T follicular helper cell (primary cell): Measurements from ENCODE around the gene ZNF366.

Experiments used
- DNase-seq: peaks from one replicate; pipeline ENCODE4 v3.0.0-alpha.2; 2020; ENCODE audit warnings: low read depth

Gene ZNF366

DNA sequence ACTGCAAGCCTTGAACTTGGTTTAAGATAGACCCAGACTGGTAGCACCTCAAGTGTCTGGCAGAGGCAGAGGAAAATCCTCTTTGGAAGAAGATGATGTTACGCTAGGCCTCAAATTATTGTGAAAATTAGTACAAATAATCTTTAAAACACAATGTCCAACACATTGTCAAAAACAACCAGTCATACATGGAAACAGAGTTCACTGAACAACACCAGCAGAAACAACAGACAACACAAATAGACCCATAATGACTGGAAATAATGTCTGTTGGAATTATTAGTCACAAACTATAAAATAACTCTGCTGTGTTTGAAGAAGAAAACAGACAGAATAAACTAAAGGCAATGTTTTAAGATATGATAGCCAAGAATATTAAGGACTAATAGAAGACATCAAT is 15.4 kb upstream of the ZNF366 start:
- DNase-seq = no peak

GRCh38 chr5:72519111-72519510 is 11.9 kb upstream of the ZNF366 start:
- DNase-seq = no peak

DNA sequence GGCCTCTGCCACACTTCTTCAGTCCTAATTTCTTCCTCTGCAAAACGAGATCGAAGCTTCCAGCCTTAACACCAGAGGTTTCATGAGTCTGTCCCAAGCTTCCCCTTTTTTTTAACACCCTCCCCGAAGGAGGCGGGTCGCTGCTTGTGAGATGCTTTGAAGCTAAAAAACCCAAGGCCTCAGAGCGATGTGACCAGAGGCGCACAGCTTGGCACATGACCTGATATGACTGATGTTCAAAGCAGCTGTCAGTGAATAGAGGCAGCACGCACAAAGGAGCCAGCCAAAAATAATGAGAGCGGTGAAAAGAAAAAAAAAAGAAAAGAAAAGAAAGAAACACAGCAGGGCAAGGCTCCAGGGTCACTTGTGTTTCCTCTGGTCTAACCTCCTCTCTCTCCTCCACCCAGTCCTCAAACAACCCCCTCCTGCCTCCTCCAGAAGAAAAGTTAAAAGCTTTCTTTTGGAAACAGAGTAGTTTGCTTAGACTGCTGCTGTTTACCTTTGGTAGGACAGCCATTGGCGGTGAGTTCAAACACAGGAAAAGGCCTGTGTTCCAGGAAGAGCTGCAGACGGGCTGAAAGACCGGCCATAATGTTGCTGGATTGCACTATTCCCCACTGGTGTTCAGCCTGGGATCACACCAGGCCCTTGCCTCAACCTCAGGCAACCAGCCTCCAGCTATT is 10.9 kb upstream of the ZNF366 start:
- DNase-seq = no peak

DNA sequence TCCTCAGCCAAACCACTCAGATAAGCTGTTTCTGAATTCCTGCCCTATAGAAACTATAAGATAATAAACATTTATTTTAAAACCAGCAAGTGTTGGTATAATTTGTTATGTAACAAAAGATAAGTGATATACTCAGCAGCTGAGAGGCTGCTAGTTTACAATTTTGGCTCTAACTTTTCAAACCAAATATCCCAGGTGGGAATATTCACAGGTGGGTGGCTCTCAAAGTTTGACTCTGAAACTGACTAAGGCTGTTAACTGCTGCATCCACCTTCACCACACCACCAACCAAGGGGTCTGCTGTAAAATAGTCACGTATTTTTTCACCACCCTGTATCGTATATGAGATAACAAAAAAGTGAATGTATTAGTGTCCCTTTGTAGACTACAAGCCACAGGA is 9.7 kb upstream of the ZNF366 start:
- DNase-seq = no peak

DNA sequence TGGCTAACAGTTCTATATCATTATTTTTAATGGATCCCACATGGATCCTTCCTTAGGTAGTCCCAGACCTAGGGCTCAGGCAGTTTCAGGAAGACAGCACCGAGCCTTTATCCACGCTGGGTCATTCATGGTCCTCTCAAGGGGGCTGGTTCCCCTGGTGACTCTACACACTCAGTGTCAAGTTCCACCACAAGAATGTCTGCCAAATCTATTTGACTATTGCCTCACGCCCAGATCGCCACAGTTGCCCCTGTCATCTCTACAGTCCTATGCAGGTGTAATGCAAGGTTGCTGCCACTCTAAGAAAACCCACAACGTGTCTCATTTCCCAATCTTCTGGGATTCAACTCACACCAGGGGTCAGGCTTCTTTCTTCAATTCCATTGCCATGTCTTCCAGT is 8.0 kb upstream of the ZNF366 start:
- no peak for DNase-seq

GRCh38 chr5:72512593-72512860 is 5.3 kb upstream of the ZNF366 start:
- DNase-seq = no peak

GRCh38 chr5:72511774-72512592 is 4.8 kb upstream of the ZNF366 start:
- DNase-seq = no peak

DNA sequence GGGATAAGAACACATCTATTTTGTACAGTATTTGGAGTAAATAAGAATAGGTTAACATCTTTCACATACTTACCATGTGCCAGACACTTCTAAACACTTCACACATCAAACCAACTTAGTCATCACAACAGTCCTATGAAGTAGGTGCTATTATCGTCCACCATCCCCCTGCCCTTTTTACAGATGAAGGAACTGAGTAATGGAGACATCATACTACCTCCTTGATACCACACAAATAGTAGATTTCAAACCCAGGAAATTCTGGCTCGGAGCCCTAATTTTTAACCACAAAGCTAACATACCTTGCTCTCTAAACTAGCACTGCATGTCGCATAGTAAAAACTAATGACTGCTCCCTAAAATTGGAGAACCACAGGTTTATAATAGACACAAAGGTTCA is 4.2 kb upstream of the ZNF366 start:
- no peak for DNase-seq

GRCh38 chr5:72510610-72511181 is 3.5 kb upstream of the ZNF366 start:
- no peak for DNase-seq

GRCh38 chr5:72509401-72509800 is 2.2 kb upstream of the ZNF366 start:
- DNase-seq = no peak

DNA sequence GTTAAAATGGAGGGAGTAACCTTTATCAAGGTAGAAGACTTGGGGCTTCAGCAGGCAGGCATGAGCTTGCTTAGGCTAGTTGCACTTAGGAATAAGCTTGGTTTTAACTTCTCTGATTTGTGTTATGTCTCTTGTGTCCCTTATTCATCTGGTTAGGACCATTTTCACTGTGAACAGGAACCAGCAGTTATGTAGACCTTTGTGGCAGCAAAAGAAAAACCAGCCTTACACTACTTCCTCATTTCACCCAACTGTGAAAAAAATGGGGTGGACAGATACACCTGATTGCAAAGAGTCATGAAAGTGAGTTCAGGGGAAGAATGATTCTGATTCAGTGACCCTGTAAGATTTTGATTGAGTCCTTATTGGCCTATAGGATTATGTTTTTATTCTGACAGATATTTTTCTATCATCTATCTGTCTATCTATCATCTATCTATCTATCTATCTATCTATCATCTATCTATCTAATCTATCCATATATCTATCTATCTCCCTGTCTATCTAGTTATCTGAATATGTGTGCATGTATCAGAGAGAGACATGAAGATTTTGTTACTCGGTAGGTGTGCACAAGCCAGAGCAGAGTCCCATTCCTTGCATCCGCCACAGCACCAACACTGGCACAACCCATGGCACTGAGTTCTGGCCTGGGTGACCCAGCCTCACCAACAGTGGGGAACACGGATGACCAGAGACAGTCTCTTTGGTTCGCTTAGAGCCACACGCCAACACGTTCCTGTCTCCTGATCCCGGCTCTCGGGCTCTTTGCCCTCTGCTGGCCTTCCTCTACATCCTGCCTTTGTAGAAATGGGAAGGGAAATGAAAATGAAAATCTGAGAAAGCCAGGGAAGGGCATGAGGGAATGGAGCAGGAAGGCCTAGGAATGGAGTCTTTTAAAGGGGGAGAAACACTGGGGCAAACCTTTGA is 1.3 kb upstream of the ZNF366 start:
- no peak for DNase-seq

DNA sequence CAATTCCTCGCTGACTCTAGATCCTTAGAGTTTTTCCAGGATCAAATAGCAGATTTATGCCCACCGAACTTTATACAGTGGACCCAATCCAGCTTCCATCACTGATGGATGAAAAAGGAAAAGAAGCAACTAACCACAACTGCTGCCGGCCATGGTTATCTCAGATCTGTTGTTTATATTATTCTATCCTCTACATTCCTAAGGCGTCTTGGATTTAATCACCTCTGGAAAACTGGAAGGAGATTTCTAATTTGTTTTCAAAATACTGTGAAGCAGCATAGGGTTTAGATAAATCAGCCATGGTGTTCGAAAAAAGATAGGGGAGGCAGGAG is 663 bp upstream of the ZNF366 start:
- no peak for DNase-seq

GRCh38 chr5:72506158-72506549 is 1.1 kb downstream of the ZNF366 start:
- no peak for DNase-seq

DNA sequence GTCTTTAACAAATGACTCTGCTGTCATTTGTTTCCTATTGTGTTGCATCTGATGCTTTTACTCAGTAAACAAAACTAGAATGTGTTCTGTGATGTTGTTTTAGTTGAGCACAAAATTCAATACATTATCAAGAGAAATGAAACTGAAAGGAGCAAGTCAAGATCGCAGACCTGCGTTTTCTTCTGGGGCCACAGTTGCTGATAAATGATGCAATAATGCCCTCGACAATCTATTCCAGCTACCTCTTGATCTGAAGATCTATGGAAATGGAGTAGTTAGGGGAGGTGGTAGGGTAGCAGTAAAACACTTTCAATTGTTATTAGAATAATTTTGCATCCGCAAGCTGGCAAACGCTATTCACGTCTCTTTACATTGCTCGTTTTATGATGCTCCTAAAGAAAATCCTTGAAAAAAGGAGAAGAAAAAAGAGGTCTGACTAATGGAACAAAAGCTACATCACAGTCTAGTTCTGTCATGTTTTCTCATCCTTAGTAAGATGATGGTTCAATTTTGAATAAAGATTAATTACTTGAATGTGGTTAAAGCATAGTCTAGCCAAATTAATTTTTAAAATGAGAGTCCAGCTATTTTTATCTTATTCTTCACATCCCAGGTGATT is 1.6 kb downstream of the ZNF366 start:
- DNase-seq = no peak

DNA sequence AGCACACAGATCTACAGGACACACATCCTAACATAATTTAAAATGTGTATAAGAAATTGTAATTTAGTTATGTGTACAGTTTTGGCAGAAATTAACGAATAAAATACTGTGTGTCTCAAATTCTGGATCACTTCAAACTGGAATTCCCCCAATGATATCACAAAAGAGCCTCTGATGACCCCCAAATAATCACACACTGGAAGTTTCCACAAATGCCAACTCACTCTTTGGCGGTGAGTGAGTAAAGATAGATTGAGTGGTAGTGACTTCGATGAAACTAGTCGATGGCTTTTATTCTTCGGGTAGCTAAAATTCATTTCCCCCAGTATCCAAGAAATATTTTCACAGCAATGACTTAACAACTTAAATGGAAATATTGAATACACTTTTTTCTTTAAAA is 2.2 kb downstream of the ZNF366 start:
- DNase-seq = no peak

DNA sequence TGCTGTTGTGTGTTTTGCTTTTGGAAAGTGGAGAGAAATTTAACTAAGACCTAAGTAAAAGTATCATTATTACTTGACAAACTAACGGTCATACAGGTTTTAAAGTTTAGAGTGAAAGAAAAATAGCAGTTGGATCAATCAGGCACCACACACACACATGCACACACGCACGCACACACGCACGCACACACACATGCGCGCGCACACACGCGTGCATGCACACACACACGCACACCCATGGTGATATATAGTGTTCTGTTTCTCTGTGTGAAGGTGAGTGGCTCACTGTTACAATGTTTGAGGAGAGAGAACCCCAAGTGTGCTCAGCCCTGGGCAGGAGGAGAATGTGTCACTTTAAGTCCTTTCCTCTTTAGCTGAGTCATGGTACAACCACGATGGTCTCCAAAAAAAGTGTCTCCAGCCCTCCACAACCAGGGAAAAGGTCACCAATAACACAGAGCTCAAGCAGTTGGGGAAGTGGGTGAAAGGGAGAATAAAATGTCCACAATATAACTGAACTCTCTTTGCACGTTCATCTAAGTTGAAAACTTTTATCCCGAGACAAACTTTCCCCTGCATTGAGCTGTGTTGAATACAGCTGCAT is 3.2 kb downstream of the ZNF366 start:
- no peak for DNase-seq

GRCh38 chr5:72501488-72501887 is 5.7 kb downstream of the ZNF366 start:
- DNase-seq = no peak

GRCh38 chr5:72499730-72500129 is 7.5 kb downstream of the ZNF366 start:
- DNase-seq = no peak

DNA sequence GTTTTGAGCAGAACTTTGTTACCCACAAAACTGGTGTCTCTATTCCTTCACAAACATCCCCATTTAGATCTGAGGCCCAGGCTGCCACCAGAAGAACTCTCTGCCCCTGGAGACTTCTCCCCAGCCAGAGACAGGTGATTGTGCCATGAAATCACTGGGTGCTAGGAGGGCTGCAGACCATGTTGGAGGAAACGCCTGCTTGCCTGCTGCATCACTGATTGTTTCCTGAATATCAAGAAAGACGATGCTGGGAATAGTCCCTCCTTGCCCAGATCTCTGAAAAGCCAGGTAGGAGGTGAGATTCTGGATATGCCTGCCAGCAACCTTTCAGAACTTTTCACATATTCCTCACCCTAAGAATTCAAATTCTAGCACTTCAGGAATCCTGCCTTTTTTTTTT is 8.1 kb downstream of the ZNF366 start:
- no peak for DNase-seq

DNA sequence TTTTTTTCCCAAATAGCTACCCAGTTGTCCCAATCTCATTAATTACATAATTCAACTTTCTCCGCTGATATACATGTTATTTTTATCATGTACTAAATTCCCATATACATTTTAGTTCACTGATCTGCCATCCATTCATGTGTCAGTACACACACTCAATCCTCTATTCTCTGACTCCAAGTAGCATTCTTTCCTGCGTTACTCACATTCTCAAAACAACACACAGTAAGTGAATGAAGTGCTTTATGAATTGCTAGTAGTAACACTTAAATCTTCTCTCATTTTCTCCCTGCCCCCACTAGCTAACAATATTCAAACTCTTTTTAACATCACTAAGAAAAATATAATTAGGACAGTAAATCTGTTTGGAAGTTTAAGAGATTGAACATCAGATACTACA is 8.9 kb downstream of the ZNF366 start:
- DNase-seq = no peak

GRCh38 chr5:72497823-72498222 is 9.4 kb downstream of the ZNF366 start:
- no peak for DNase-seq

- no peak for DNase-seq
These were observed 11.8 kb downstream of the ZNF366 start for GRCh38 chr5:72495410-72495809.
